ENCODE results near the gene HMGXB4.

Gene HMGXB4

GRCh38 chr22:35328472-35328885, 71.2 kb downstream of the HMGXB4 start:
- no peak for DNase-seq

GRCh38 chr22:35329114-35329847, 72.0 kb downstream of the HMGXB4 start:
- no peak for DNase-seq

- peak; percentile 64 for DNase-seq
Measured at GRCh38 chr22:35330258-35330861, 73.1 kb downstream of the HMGXB4 start.

- no peak for DNase-seq
Measured at GRCh38 chr22:35332278-35332677, 75.0 kb downstream of the HMGXB4 start.

GRCh38 chr22:35333220-35333619, 75.9 kb downstream of the HMGXB4 start:
- no peak for DNase-seq

GRCh38 chr22:35334004-35334403, 76.7 kb downstream of the HMGXB4 start:
- DNase-seq, result peak; percentile 24

GRCh38 chr22:35335468-35335867, 78.2 kb downstream of the HMGXB4 start:
- no peak for DNase-seq

GRCh38 chr22:35335936-35336781, 78.9 kb downstream of the HMGXB4 start:
- no peak for DNase-seq

- no peak for DNase-seq
Measured at GRCh38 chr22:35337932-35338331, 80.6 kb downstream of the HMGXB4 start.

- no peak for DNase-seq
Measured at GRCh38 chr22:35341090-35341874, 84.0 kb downstream of the HMGXB4 start.

- DNase-seq, result no peak
Measured at GRCh38 chr22:35342390-35342789, 85.1 kb downstream of the HMGXB4 start.

GRCh38 chr22:35343664-35344550, 86.6 kb downstream of the HMGXB4 start:
- DNase-seq, result no peak

GRCh38 chr22:35344956-35345690, 87.8 kb downstream of the HMGXB4 start:
- DNase-seq, result no peak

All from activated naive CD4-positive, alpha-beta T cell treated with anti-CD3 and anti-CD28 coated beads, Interleukin-2, amount 50 U/mL, for 16 hours (primary cell).